GM19455 (cell line): ENCODE results near the gene EPSTI1.
"Not testable (repeated sequence)": the region's sequence is repeated elsewhere in the genome, so short reads cannot be mapped to it uniquely, and the experiment has no call there.

Source experiments
- ATAC-seq: cut with Tn5 transposase; IDR thresholded peaks from one replicate; pipeline ENCODE4 v1.9.1; 2021; ENCODE audit not compliant: unreplicated experiment

Gene EPSTI1

GRCh38 chr13:42991898-42992763, at the start of gene EPSTI1:
Gene EPSTI1 (minus strand): TSS chr13:42992241. CDS start chr13:42992165, 76 bp downstream.
- ATAC-seq, result peak; percentile 80

GRCh38 chr13:43041369-43041921, 49.4 kb upstream of the EPSTI1 start:
- no peak for ATAC-seq

- not testable (repeated sequence) for ATAC-seq
These were observed 48.7 kb upstream of the EPSTI1 start for GRCh38 chr13:43040581-43041368.

- no peak for ATAC-seq
These were observed 47.9 kb upstream of the EPSTI1 start for GRCh38 chr13:43039966-43040365.

GRCh38 chr13:43036351-43037250, 44.6 kb upstream of the EPSTI1 start:
- ATAC-seq, result no peak

GRCh38 chr13:43033038-43033437, 41.0 kb upstream of the EPSTI1 start:
- no peak for ATAC-seq

GRCh38 chr13:43031881-43032280, 39.8 kb upstream of the EPSTI1 start:
- ATAC-seq, result no peak

GRCh38 chr13:43030548-43030947, 38.5 kb upstream of the EPSTI1 start:
- no peak for ATAC-seq

GRCh38 chr13:43026262-43026661, 34.2 kb upstream of the EPSTI1 start:
- no peak for ATAC-seq

- ATAC-seq, result peak; percentile 78
These were observed 31.4 kb upstream of the EPSTI1 start, which contains the start of gene DNAJC15 for GRCh38 chr13:43023289-43023963. Gene DNAJC15 (plus strand): TSS chr13:43023586. CDS start chr13:43023627, 41 bp downstream.

GRCh38 chr13:43022934-43023288, 30.9 kb upstream of the EPSTI1 start:
- ATAC-seq, result no peak

GRCh38 chr13:43021926-43022670, 30.1 kb upstream of the EPSTI1 start:
- ATAC-seq, result no peak

GRCh38 chr13:43020794-43021193, 28.8 kb upstream of the EPSTI1 start:
- ATAC-seq, result no peak

- ATAC-seq, result no peak
These were observed 27.8 kb upstream of the EPSTI1 start for GRCh38 chr13:43019811-43020210.

GRCh38 chr13:43016226-43016625, 24.2 kb upstream of the EPSTI1 start:
- ATAC-seq, result no peak

GRCh38 chr13:43014162-43014561, 22.1 kb upstream of the EPSTI1 start:
- ATAC-seq, result no peak

- ATAC-seq, result no peak
These were observed 17.5 kb upstream of the EPSTI1 start for GRCh38 chr13:43009506-43009905.

- ATAC-seq, result no peak
These were observed 16.6 kb upstream of the EPSTI1 start for GRCh38 chr13:43008596-43008995.

- ATAC-seq, result no peak
These were observed 15.0 kb upstream of the EPSTI1 start for GRCh38 chr13:43006893-43007631.
